Sigmoid colon (tissue), 7 donors: ENCODE data around the gene PUDP. TPM values are rescaled to one million over a fixed set of nuclear protein-coding genes. Genes with fewer than 3 reads are reported as not detected.

Experiments
- DNase-seq: peaks from one replicate; pipeline ENCODE4 v3.0.0-alpha.2; 2019
- H3K27ac ChIP-seq, 4 donors: fragments of 200-600 bp; sonication (generic); one replicate each; pipeline ENCODE4 v1.5.1; 2016 to 2019; ENCODE audit warnings: mild to moderate bottlenecking in 1 of 4
- H3K27me3 ChIP-seq, 3 donors: fragments of 200-600 bp; sonication (generic); one replicate each; pipeline ENCODE4 v1.5.1; 2019; ENCODE audit warnings: mild to moderate bottlenecking in 1 of 3
- H3K36me3 ChIP-seq, 4 donors: fragments of 200-600 bp; sonication (generic); one replicate each; pipeline ENCODE4 v1.5.1; 2016 to 2019
- H3K4me1 ChIP-seq, 4 donors: fragments of 200-600 bp; sonication (generic); one replicate each; pipeline ENCODE4 v1.5.1; 2017 to 2019
- H3K4me3 ChIP-seq, 4 donors: fragments of 200-600 bp; sonication (generic); one replicate each; pipeline ENCODE4 v1.5.1; 2017 to 2019; ENCODE audit warnings: mild to moderate bottlenecking in 2 of 4, moderate library complexity in 1 of 4
- H3K9me3 ChIP-seq, 4 donors: fragments of 200-600 bp in 3 of 4; sonication (generic) in 3 of 4; one replicate each; pipeline versions ENCODE4 v1.5.1 to v1.6.1; 2013 to 2019
- EP300 ChIP-seq, 4 donors: sonication (generic); formaldehyde crosslinking; IDR thresholded peaks; one replicate each; pipeline ENCODE4 v1.6.1; 2017; ENCODE audit warnings: antibody characterized with exemption in 4 of 4
- POLR2A ChIP-seq, 2 donors: fragments of 450-650 bp; IDR thresholded peaks; one replicate each; pipeline ENCODE4 v1.6.1; 2016; ENCODE audit warnings: antibody characterized with exemption in 2 of 2, mild to moderate bottlenecking in 2 of 2, moderate library complexity in 2 of 2
- POLR2AphosphoS5 ChIP-seq, 4 donors: sonication (generic); formaldehyde crosslinking; IDR thresholded peaks; one replicate each; pipeline ENCODE4 v1.6.1; 2017; ENCODE audit warnings: antibody characterized with exemption in 4 of 4
- WGBS, 2 donors: extraction: QIAGEN DNeasy Blood & Tissue Kit; methylation state at CpG; one replicate each; pipeline ENCODE4 v1.1.7; 2013; 5-methylcytosine and 5-hydroxymethylcytosine counted together
- intact Hi-C: fragments of 100-400 bp; cut with DNase I; formaldehyde crosslinking; loops from one replicate; pipeline ENCODE4 v1.15.1; 2023
- polyA plus RNA-seq, 3 donors: library from polyadenylated mRNA; stranded (reverse); fragments of 200-250 nt; gene quantifications; one replicate each; pipeline ENCODE4 v1.2.3, GENCODE V29; 2013
- total RNA-seq, 4 donors: library from RNA; depleted of rRNA; stranded (reverse); fragments of >200 nt; gene quantifications; one replicate each; pipeline ENCODE4 v1.1.0, GENCODE V29; 2016
- TF ChIP-seq, protein P1 (sequence below), 4 experiments: fragments of 450-650 bp in 3 of 4; fragments of 200-600 bp in 1 of 4; IDR thresholded peaks; one replicate each; pipeline ENCODE4 v1.5.1; 2016 to 2019; ENCODE audit warnings: antibody characterized with exemption in 4 of 4, mild to moderate bottlenecking in 3 of 4, moderate library complexity in 2 of 4
- donor health status: healthy with polysubstance abuse.
- donor health status: Bipolar disorder and iron deficiency.
- donor health status: healthy.

Gene PUDP
- total and polyA plus RNA-seq, 7 donors: 6.9 to 29.4 (median 17.2) TPM

DNA sequence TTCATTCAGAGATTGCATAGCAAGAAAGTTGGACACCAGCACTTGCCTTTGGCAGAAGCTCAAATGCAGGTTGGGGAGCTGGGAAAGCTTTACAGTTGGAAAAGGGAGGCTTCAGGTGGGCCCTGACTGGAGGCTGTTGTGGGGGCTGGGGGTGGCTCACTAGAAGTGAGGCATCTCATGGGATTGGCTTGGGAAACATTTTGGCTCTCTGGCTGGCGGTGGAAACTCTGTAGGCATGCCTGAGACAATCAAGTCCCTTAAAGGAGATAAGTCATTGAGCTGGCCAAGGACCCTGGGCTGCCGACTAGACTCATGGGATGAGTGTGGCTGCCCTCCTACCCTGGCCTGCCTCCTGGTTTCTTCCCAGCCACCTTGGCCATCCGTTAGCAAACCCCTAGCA is 31.9 kb downstream of the PUDP start:
- H3K36me3 ChIP-seq: no peaks in the 10 kb centered on the region
- H3K4me3 ChIP-seq: no peak overlapping the region
- intact Hi-C loops: no loop called here
- 99% methylated on average over 3 of the region's 3 CpGs for WGBS, 2 donors
- H3K27me3 ChIP-seq: no peaks in the 10 kb centered on the region
- no peaks in the 10 kb centered on the region for H3K9me3 ChIP-seq
- no peak overlapping the region for H3K27ac ChIP-seq
- H3K4me1 ChIP-seq: peaks cover 0 to 8% (median 0%) of the 10 kb centered on the region in 4 donors
- TF ChIP-seq POLR2A (IDR thresholded peaks at IDR 0.05) (no peak), POLR2AphosphoS5 (IDR thresholded peaks at IDR 0.05) (no peak), EP300 (IDR thresholded peaks at IDR 0.05) (no peak)
- TF ChIP-seq, protein P1, sequence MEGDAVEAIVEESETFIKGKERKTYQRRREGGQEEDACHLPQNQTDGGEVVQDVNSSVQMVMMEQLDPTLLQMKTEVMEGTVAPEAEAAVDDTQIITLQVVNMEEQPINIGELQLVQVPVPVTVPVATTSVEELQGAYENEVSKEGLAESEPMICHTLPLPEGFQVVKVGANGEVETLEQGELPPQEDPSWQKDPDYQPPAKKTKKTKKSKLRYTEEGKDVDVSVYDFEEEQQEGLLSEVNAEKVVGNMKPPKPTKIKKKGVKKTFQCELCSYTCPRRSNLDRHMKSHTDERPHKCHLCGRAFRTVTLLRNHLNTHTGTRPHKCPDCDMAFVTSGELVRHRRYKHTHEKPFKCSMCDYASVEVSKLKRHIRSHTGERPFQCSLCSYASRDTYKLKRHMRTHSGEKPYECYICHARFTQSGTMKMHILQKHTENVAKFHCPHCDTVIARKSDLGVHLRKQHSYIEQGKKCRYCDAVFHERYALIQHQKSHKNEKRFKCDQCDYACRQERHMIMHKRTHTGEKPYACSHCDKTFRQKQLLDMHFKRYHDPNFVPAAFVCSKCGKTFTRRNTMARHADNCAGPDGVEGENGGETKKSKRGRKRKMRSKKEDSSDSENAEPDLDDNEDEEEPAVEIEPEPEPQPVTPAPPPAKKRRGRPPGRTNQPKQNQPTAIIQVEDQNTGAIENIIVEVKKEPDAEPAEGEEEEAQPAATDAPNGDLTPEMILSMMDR (IDR thresholded peaks at IDR 0.05): no peak
- no peak for DNase-seq

DNA sequence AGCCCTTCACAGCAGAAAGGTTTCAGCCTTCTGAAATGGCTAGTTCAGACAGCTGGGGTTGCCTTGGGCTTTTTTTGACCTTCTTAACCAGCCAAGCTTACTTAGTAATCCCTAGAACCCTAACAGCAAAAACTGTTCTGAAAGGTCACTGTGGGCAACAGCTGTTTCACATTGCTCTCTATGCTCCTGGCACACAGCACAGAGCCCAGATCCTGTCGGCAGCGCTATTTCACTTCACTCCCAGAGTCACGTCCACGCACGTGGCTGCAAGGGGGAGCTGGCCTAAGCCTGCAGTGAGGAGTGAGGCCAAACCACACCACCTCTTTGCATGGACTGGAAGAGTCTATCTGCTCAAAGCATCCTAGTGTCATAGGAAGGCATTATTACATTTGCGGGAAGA is 32.4 kb downstream of the PUDP start:
- intact Hi-C loops: no loop called here
- TF ChIP-seq EP300 (IDR thresholded peaks at IDR 0.05) (no peak), POLR2AphosphoS5 (IDR thresholded peaks at IDR 0.05) (no peak), POLR2A (IDR thresholded peaks at IDR 0.05) (no peak)
- TF ChIP-seq, protein P1 (IDR thresholded peaks at IDR 0.05): no peak
- no peak overlapping the region for H3K4me3 ChIP-seq
- no peaks in the 10 kb centered on the region for H3K27me3 ChIP-seq
- H3K4me1 ChIP-seq: peaks cover 0 to 6% (median under 1%) of the 10 kb centered on the region in 4 donors
- no peaks in the 10 kb centered on the region for H3K36me3 ChIP-seq
- WGBS, 2 donors: 81 to 90% methylated on average over 6 of the region's 6 CpGs
- DNase-seq: no peak
- no peak overlapping the region for H3K27ac ChIP-seq
- H3K9me3 ChIP-seq: no peaks in the 10 kb centered on the region

DNA sequence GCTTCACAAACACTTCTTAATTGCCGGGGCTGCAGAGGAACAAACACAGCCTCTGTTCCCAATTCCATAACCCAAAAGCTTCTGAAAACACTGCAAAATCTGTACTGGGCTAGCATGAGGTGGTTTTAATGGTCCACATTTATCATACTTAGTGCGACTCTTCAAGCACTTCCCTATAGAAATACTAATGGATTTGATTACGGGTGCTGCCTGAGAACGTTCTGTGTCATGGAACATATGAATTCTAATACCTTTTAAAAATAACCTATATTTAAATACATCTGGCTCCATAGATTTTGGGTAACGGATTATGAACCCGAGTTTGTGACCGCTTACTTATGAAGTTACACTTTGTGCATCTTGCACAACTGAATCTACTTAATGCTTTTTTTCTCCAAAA is 35.9 kb downstream of the PUDP start:
- 96 to 99% methylated on average over 7 of the region's 7 CpGs for WGBS, 2 donors
- H3K9me3 ChIP-seq: no peaks in the 10 kb centered on the region
- no peaks in the 10 kb centered on the region for H3K27me3 ChIP-seq
- H3K27ac ChIP-seq: no peak overlapping the region
- intact Hi-C loops: no loop called here
- no peak overlapping the region for H3K4me3 ChIP-seq
- H3K4me1 ChIP-seq: peaks cover 0 to 14% (median 0%) of the 10 kb centered on the region in 4 donors
- TF ChIP-seq EP300 (IDR thresholded peaks at IDR 0.05): no peak
- TF ChIP-seq POLR2A (IDR thresholded peaks at IDR 0.05): no peak
- TF ChIP-seq, protein P1 (IDR thresholded peaks at IDR 0.05): no peak
- no peak for TF ChIP-seq POLR2AphosphoS5 (IDR thresholded peaks at IDR 0.05)
- H3K36me3 ChIP-seq: no peaks in the 10 kb centered on the region
- no peak for DNase-seq

DNA sequence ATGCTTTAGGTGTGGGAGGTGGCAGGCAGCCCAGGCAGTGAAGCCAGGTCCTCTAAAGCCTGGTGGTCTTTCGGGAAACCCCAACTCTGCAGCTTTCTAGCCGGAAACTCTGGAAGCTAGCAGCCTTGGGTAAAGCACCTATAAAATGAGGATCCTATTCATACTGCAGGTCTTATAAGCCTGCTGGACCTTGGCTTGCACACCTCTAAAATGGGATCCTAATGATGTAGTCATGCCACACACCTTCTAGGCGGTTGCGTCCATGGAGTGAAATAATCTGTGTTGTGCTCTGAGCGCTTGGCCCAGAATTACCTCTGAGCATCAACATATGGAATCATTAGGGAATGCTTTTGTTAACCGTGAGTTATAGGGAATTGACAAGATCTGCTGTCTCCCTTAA is 36.4 kb downstream of the PUDP start:
- TF ChIP-seq EP300 (IDR thresholded peaks at IDR 0.05) (no peak), POLR2AphosphoS5 (IDR thresholded peaks at IDR 0.05) (no peak)
- TF ChIP-seq, protein P1 (IDR thresholded peaks at IDR 0.05): no peak
- no peak overlapping the region for H3K4me3 ChIP-seq
- H3K4me1 ChIP-seq: peaks cover 0 to 14% (median 0%) of the 10 kb centered on the region in 4 donors
- no peak for DNase-seq
- 95 to 100% methylated on average over 6 of the region's 6 CpGs for WGBS, 2 donors
- no peaks in the 10 kb centered on the region for H3K27me3 ChIP-seq
- H3K9me3 ChIP-seq: no peaks in the 10 kb centered on the region
- H3K27ac ChIP-seq: no peak overlapping the region
- H3K36me3 ChIP-seq: no peaks in the 10 kb centered on the region
- intact Hi-C loops: no loop called here

DNA sequence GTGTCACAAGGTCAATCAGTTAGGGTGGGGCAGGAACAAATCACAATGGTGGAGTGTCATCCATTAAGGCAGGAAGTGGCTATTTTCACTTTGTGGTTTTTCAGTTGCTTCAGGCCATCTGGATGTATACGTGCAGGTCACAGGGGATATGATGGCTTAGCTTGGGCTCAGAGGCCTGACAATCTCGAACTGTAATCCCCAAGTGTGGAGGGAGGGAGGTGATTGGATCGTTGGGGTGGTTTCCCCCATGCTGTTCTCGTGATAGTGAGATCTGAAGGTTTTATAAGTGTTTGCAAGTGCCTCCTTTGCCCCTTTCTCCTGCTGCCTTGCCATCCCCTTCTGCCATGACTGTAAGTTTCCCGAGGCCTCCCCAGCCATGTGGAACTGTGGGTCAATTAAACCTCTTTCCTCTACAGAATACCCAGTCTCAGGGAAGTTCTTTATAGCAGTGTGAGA is 37.1 kb downstream of the PUDP start:
- 39 to 41% methylated on average over 5 of the region's 5 CpGs for WGBS, 2 donors
- DNase-seq: no peak
- Histone ChIP-seq H3K4me1 (peaks cover 0 to 14% (median 0%) of the 10 kb centered on the region in 4 donors), H3K4me3 (no peak overlapping the region), H3K9me3 (no peaks in the 10 kb centered on the region), H3K27me3 (no peaks in the 10 kb centered on the region), H3K27ac (no peak overlapping the region), H3K36me3 (no peaks in the 10 kb centered on the region)
- TF ChIP-seq POLR2AphosphoS5 (IDR thresholded peaks at IDR 0.05) (no peak), EP300 (IDR thresholded peaks at IDR 0.05) (no peak), POLR2A (IDR thresholded peaks at IDR 0.05) (no peak)
- TF ChIP-seq, protein P1 (IDR thresholded peaks at IDR 0.05): no peak
- intact Hi-C loops: no loop called here
